ENCODE measurements around the gene NAA80.

Gene NAA80

DNA sequence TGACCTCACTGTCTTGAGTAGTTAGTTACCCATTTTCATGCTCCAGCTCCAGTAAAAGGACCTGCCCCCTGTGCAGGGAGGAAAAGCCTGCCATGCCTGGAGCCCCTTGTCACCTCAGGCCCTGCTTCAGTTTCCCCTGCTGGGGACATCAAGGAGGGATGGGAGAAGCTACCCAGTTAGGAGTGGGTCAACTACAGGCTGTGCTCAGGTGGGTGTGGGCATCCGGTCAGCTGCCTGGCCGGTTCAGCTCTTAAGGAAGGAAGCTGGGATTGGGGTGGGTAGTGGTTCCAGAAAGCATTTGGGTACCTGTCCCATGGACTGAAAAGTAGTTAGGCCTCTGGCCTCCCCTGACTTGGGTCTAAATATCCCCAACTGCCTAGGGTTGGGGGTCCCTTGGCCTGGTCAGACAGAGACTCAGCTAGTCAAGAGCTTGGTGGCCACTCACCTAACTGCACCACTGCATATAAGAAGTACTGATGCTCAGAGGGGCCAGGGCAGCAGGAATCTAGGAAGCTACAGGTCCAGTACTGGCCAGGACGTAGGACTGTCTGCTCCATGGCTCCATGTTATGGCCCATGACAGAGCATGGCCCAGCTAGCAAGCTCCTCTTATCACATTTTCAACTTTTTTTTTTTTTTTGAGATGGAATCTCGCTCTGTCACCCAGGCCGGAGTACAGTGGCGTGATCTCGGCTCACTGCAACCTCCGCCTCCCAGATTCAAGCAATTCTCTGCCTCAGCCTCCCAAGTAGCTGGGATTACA is 19.8 kb downstream of the NAA80 start:
- TF ChIP-seq EZH2 (IDR thresholded peaks at IDR 0.05), result no peak
- TF ChIP-seq FOXP2 (optimal IDR thresholded peaks at IDR 0.05; ENCODE audit: control extremely low read depth, extremely low read length, insufficient read depth), result no peak
- no peak for TF ChIP-seq POLR2AphosphoS5 (IDR thresholded peaks at IDR 0.05; ENCODE audit: borderline replicate concordance, low read depth, low read length)
- H3K36me3 ChIP-seq (ENCODE audit: insufficient read depth, low read length), result no peaks in the 10 kb centered on the region
- no peak for DNase-seq (ENCODE audit: low read depth, low spot score)
- H3K9me3 ChIP-seq (ENCODE audit: low read depth, low read length), result no peaks in the 10 kb centered on the region
- H3K4me3 ChIP-seq, result no peak overlapping the region
- H3K27ac ChIP-seq, result no peak overlapping the region
- H3K9ac ChIP-seq (ENCODE audit: insufficient read length), result no peak overlapping the region

DNA sequence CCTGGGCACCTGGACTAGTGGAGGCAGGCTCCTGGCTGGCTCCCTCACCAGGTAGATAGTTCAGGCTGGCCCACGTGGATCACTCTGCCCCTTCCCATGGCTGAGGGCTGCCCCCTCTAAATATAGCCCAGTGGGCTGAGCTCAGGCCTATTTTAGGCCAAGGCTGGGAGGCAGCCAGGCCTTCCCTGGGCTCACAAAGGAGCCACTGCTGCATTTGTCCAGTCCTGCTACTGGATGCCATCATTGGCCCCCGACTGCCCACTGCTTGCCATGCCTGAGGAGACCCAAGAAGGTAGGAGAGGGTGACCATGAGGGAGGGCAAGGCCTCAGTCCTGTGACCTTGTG is 20.4 kb downstream of the NAA80 start, which contains the start of gene LSMEM2:
LSMEM2 (plus strand) TSS at position 208 of the 345 bp plus-strand sequence; CDS start at position 235, 27 bp downstream.
- H3K9me3 ChIP-seq (ENCODE audit: low read depth, low read length), result no peaks in the 10 kb centered on the region
- no peaks in the 10 kb centered on the region for H3K36me3 ChIP-seq (ENCODE audit: insufficient read depth, low read length)
- no peak for TF ChIP-seq POLR2AphosphoS5 (IDR thresholded peaks at IDR 0.05; ENCODE audit: borderline replicate concordance, low read depth, low read length)
- no peak for TF ChIP-seq EZH2 (IDR thresholded peaks at IDR 0.05)
- TF ChIP-seq FOXP2 (optimal IDR thresholded peaks at IDR 0.05; ENCODE audit: control extremely low read depth, extremely low read length, insufficient read depth), result no peak
- DNase-seq (ENCODE audit: low read depth, low spot score), result no peak
- no peak within 1 kb of the TSS for H3K27ac ChIP-seq
- H3K4me3 ChIP-seq, result no peak within 1 kb of the TSS
- no peak within 1 kb of the TSS for H3K9ac ChIP-seq (ENCODE audit: insufficient read length)

DNA sequence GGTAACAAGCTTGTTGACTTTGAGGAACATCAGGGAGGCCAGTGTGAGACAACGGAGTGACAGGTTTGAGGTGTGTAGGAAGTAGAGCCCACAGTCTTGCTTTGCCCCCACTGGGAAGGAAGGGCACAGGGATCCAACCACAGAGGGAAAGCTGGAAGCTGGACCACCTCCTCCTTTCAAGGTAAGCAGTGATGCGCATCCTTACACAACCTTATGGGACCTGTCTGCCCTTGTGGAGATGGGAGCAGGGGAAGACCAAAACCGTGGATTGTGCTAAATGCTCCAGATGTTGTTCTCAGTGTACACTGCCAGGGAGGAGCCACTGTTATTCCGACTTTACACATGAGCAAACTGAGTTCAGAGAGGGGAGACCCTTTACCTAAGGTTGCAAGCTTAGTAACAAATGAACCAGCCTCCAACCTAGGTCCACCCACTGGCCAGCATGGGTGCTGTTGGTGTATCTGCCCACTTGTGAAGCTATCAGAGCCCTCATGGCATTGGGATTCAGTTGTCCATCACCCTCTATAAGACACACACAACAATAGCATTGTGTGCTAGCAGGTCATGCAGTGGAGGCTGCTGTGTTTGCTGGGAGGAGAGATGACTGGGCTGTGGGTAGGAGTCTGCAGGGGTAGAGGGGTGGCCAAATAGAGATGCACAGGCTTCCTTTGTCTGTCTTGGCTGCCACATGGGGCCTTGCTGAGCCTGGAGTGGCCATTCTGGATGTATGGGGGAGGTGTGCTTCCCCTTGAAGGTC is 20.9 kb downstream of the NAA80 start:
- TF ChIP-seq FOXP2 (optimal IDR thresholded peaks at IDR 0.05; ENCODE audit: control extremely low read depth, extremely low read length, insufficient read depth), result no peak
- no peak for TF ChIP-seq POLR2AphosphoS5 (IDR thresholded peaks at IDR 0.05; ENCODE audit: borderline replicate concordance, low read depth, low read length)
- no peak for TF ChIP-seq EZH2 (IDR thresholded peaks at IDR 0.05)
- no peak overlapping the region for H3K27ac ChIP-seq
- H3K36me3 ChIP-seq (ENCODE audit: insufficient read depth, low read length), result no peaks in the 10 kb centered on the region
- no peak overlapping the region for H3K4me3 ChIP-seq
- DNase-seq (ENCODE audit: low read depth, low spot score), result no peak
- no peak overlapping the region for H3K9ac ChIP-seq (ENCODE audit: insufficient read length)
- H3K9me3 ChIP-seq (ENCODE audit: low read depth, low read length), result no peaks in the 10 kb centered on the region

DNA sequence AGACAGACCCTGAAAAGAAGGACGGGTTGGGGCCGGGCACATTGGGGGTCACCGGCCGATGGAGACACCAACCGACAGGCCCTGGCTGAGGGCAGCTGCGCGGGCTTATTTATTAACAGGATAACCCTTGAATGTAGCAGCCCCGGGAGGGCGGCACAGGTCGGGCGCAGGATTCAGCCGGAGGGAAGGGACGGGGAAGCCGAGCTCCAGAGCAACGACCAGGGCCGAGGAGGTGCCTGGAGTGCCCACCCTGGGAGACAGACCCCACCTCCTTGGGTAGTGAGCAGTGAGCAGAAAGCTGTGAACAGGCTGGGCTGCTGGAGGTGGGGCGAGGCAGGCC is 22.5 kb downstream of the NAA80 start:
- H3K9me3 ChIP-seq (ENCODE audit: low read depth, low read length), result no peaks in the 10 kb centered on the region
- H3K9ac ChIP-seq (ENCODE audit: insufficient read length), result no peak overlapping the region
- no peak for TF ChIP-seq FOXP2 (optimal IDR thresholded peaks at IDR 0.05; ENCODE audit: control extremely low read depth, extremely low read length, insufficient read depth)
- TF ChIP-seq POLR2AphosphoS5 (IDR thresholded peaks at IDR 0.05; ENCODE audit: borderline replicate concordance, low read depth, low read length), result no peak
- TF ChIP-seq EZH2 (IDR thresholded peaks at IDR 0.05), result no peak
- DNase-seq (ENCODE audit: low read depth, low spot score), result no peak
- no peaks in the 10 kb centered on the region for H3K36me3 ChIP-seq (ENCODE audit: insufficient read depth, low read length)
- H3K27ac ChIP-seq, result no peak overlapping the region
- no peak overlapping the region for H3K4me3 ChIP-seq

DNA sequence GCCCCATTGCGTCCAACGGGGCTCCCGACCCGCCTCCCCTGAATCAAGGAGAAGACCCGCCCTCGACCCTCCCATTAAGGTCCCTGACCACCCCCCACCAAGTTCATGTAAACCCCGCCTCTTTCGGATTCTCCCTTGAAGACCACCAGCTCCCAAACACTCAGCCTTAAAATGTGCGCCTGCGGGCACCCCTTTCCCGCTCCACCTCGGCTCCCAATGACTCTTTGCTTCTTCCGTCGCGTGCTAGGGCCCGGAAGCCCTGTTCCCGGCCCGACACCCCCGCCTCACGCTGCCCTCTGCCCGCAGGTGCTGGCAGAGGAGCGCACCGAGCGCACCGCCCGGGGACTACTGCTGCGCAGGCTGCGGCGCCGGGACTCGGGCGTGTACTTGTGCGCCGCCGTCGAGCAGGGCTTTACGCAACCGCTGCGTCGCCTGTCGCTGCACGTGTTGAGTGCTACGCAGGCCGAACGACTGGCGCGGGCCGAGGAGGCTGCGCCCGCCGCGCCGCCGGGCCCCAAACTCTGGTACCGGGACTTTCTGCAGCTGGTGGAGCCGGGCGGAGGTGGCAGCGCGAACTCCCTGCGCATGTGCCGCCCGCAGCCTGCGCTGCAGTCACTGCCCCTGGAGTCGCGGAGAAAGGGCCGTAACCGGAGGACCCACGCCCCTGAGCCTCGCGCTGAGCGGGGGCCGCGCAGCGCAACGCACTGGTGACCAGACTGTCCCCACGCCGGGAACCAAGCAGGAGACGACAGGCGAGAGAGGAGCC is 23.0 kb downstream of the NAA80 start:
- no peak for DNase-seq (ENCODE audit: low read depth, low spot score)
- Histone ChIP-seq H3K36me3 (ENCODE audit: insufficient read depth, low read length) (no peaks in the 10 kb centered on the region), H3K9me3 (ENCODE audit: low read depth, low read length) (no peaks in the 10 kb centered on the region), H3K27ac (no peak overlapping the region), H3K9ac (ENCODE audit: insufficient read length) (no peak overlapping the region), H3K4me3 (no peak overlapping the region)
- TF ChIP-seq FOXP2 (optimal IDR thresholded peaks at IDR 0.05; ENCODE audit: control extremely low read depth, extremely low read length, insufficient read depth) (no peak), POLR2AphosphoS5 (IDR thresholded peaks at IDR 0.05; ENCODE audit: borderline replicate concordance, low read depth, low read length) (no peak), EZH2 (IDR thresholded peaks at IDR 0.05) (no peak)

DNA sequence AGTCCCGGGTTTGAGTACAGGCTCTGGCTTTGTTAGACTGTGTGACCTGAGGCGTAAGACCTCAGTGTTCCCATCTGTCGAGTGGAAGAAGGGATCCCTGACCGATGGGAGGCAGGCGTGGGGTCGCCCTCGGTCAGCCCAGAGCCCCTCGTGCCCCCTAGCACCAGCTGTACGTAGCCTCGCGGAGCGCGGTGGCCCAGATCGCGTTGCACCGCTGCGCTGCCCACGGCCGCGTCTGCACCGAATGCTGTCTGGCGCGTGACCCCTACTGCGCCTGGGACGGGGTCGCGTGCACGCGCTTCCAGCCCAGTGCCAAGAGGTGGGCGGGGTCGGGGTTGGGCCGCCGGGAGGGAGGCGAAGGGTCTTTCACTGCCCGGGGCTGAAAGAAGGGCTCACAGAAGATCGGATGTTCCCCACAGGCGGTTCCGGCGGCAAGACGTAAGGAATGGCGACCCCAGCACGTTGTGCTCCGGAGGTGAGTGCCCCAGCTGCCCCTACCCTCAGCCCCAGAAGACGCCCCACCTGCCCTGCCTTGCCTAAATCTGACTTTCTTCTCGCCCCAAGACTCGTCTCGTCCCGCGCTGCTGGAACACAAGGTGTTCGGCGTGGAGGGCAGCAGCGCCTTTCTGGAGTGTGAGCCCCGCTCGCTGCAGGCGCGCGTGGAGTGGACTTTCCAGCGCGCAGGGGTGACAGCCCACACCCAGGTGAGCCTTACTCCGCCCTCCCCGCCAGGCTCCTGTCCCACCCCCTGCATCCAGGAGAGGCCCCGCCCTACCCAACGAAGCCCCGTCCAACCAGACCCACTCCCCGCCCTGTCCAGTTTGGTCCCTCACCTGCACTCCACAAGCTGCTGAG is 23.8 kb downstream of the NAA80 start:
- no peak overlapping the region for H3K9ac ChIP-seq (ENCODE audit: insufficient read length)
- no peak overlapping the region for H3K4me3 ChIP-seq
- no peaks in the 10 kb centered on the region for H3K9me3 ChIP-seq (ENCODE audit: low read depth, low read length)
- DNase-seq (ENCODE audit: low read depth, low spot score), result no peak
- TF ChIP-seq EZH2 (IDR thresholded peaks at IDR 0.05) (no peak), FOXP2 (optimal IDR thresholded peaks at IDR 0.05; ENCODE audit: control extremely low read depth, extremely low read length, insufficient read depth) (no peak), POLR2AphosphoS5 (IDR thresholded peaks at IDR 0.05; ENCODE audit: borderline replicate concordance, low read depth, low read length) (no peak)
- no peaks in the 10 kb centered on the region for H3K36me3 ChIP-seq (ENCODE audit: insufficient read depth, low read length)
- H3K27ac ChIP-seq, result no peak overlapping the region

DNA sequence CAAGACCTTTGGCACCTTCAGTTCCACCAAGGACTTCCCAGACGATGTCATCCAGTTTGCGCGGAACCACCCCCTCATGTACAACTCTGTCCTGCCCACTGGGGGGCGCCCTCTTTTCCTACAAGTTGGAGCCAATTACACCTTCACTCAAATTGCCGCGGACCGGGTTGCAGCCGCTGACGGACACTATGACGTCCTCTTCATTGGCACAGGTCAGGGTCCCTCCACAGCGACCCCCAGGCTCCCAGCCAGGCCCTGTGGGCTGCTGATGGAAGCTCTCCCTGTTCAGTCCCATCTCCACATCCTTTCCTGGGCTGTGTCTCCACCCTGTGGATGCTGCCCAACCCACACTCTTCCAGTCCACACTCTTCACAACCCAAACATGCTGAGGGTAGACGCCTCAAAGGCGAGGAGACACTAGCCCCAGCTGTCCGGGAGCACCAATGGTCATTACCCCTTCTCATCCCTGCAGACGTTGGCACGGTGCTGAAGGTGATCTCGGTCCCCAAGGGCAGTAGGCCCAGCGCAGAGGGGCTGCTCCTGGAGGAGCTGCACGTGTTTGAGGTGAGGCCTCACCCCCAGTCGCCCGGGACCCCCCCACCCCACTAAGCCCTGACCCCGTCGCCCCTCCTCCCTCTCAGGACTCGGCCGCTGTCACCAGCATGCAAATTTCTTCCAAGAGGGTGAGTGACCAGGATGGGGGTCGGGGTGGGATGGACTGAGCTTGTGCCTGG is 24.7 kb downstream of the NAA80 start:
- DNase-seq (ENCODE audit: low read depth, low spot score), result no peak
- no peak overlapping the region for H3K9ac ChIP-seq (ENCODE audit: insufficient read length)

More for the DNA sequence above, 24.7 kb downstream of the NAA80 start:
- Histone ChIP-seq H3K27ac (no peak overlapping the region), H3K4me3 (no peak overlapping the region), H3K9me3 (ENCODE audit: low read depth, low read length) (no peaks in the 10 kb centered on the region), H3K36me3 (ENCODE audit: insufficient read depth, low read length) (no peaks in the 10 kb centered on the region)
- TF ChIP-seq EZH2 (IDR thresholded peaks at IDR 0.05) (no peak), POLR2AphosphoS5 (IDR thresholded peaks at IDR 0.05; ENCODE audit: borderline replicate concordance, low read depth, low read length) (no peak)

Data from SK-N-MC (cell line).